HG03135 (cell line): ENCODE data around the gene CEP112.

ENCODE experiments used
- ATAC-seq: cut with Tn5 transposase; IDR thresholded peaks from one replicate; pipeline ENCODE4 v1.9.1; 2021; ENCODE audit warnings: mild to moderate bottlenecking, moderate library complexity; ENCODE audit not compliant: unreplicated experiment

CEP112 gene

GRCh38 chr17:66191593-66192377 lies at the start of gene CEP112:
Gene CEP112 (minus strand): TSS chr17:66192133.
- ATAC-seq, result peak; percentile 62

GRCh38 chr17:66240630-66241029 lies 48.7 kb upstream of the CEP112 start:
- no peak for ATAC-seq

- no peak for ATAC-seq
These were observed 48.1 kb upstream of the CEP112 start for GRCh38 chr17:66240013-66240412.

- ATAC-seq, result no peak
These were observed 43.6 kb upstream of the CEP112 start for GRCh38 chr17:66235377-66235994.

GRCh38 chr17:66234611-66235010 lies 42.7 kb upstream of the CEP112 start:
- no peak for ATAC-seq

GRCh38 chr17:66233023-66233753 lies 41.3 kb upstream of the CEP112 start:
- ATAC-seq, result no peak

GRCh38 chr17:66230922-66231591 lies 39.1 kb upstream of the CEP112 start:
- ATAC-seq, result no peak

- no peak for ATAC-seq
These were observed 38.0 kb upstream of the CEP112 start for GRCh38 chr17:66229783-66230538.

- ATAC-seq, result no peak
These were observed 37.2 kb upstream of the CEP112 start, which contains the start of gene APOH for GRCh38 chr17:66228887-66229782. Gene APOH (minus strand): TSS chr17:66229415. CDS start chr17:66229379, 36 bp downstream.

GRCh38 chr17:66227212-66228045 lies 35.5 kb upstream of the CEP112 start:
- ATAC-seq, result no peak

GRCh38 chr17:66222798-66223350 lies 30.9 kb upstream of the CEP112 start:
- no peak for ATAC-seq

GRCh38 chr17:66221755-66222530 lies 30.0 kb upstream of the CEP112 start:
- ATAC-seq, result no peak

- ATAC-seq, result no peak
These were observed 29.4 kb upstream of the CEP112 start for GRCh38 chr17:66221343-66221742.

- no peak for ATAC-seq
These were observed 28.3 kb upstream of the CEP112 start for GRCh38 chr17:66220079-66220835.

- no peak for ATAC-seq
These were observed 23.6 kb upstream of the CEP112 start for GRCh38 chr17:66215529-66215911.

- ATAC-seq, result no peak
These were observed 23.1 kb upstream of the CEP112 start for GRCh38 chr17:66214884-66215528.
